OCI-LY7 (cell line): ENCODE measurements around the gene COL15A1. TPM values are rescaled to one million over a fixed set of nuclear protein-coding genes. Genes with fewer than 3 reads are reported as not detected.

ENCODE experiments used
- BruUV-seq: library from RNA; stranded (reverse); fragments of 400-500 nt; replicated peaks from 2 replicates; lab custom pipeline; 2021; lab: Mats Ljungman, UMichigan
- CTCF ChIA-PET: fragments of 300-600 bp; sonication (Branson Sonifier 250); formaldehyde crosslinking; loops from one replicate; lab custom pipeline; 2022; ENCODE audit warnings: antibody characterized with exemption; ENCODE audit not compliant: unreplicated experiment; lab: Charles Lee
- POLR2A ChIA-PET: fragments of 300-600 bp; sonication (Branson Sonifier 250); formaldehyde crosslinking; loops from one replicate; lab custom pipeline; 2022; ENCODE audit warnings: antibody characterized with exemption; lab: Charles Lee
- DNase-seq: peaks from one replicate; pipeline ENCODE4 v3.0.0-alpha.2; 2015; ENCODE audit warnings: low spot score
- H2AFZ ChIP-seq: fragments of 200-600 bp; sonication (generic), shearing (Covaris generic); 2 replicates; pipeline ENCODE4 v1.6.1; 2014; ENCODE audit warnings: mild to moderate bottlenecking, antibody characterized with exemption, low read length, moderate library complexity
- H3K27ac ChIP-seq: fragments of 200-600 bp; sonication (generic); 2 replicates; pipeline ENCODE4 v1.5.1; 2014; ENCODE audit warnings: mixed run types, low read depth, mild to moderate bottlenecking, moderate library complexity, low read length, inconsistent platforms; ENCODE audit not compliant: poor library complexity, severe bottlenecking
- H3K36me3 ChIP-seq: fragments of 200-600 bp; sonication (generic); 2 replicates; pipeline ENCODE4 v1.6.1; 2014; ENCODE audit warnings: mild to moderate bottlenecking, antibody characterized with exemption, low read length, moderate library complexity, mixed read lengths; ENCODE audit not compliant: insufficient read depth
- H3K4me1 ChIP-seq: fragments of 200-600 bp; sonication (generic); 2 replicates; pipeline ENCODE4 v1.5.1; 2014; ENCODE audit warnings: mild to moderate bottlenecking, low read length; ENCODE audit not compliant: insufficient read depth, poor library complexity, severe bottlenecking
- H3K4me2 ChIP-seq: fragments of 200-600 bp; sonication (generic); 2 replicates; pipeline ENCODE4 v1.6.1; 2014; ENCODE audit warnings: mild to moderate bottlenecking, low read length
- H3K4me3 ChIP-seq: fragments of 200-600 bp; sonication (generic); 2 replicates; pipeline ENCODE4 v1.5.1; 2014; ENCODE audit warnings: mild to moderate bottlenecking, low read depth, low read length; ENCODE audit not compliant: poor library complexity, severe bottlenecking
- H3K79me2 ChIP-seq: fragments of 200-600 bp; sonication (generic); 2 replicates; pipeline ENCODE4 v1.6.1; 2016; ENCODE audit warnings: low read depth, mild to moderate bottlenecking, low read length, moderate library complexity, mixed read lengths; ENCODE audit not compliant: insufficient read depth
- H3K9me2 ChIP-seq: fragments of 200-600 bp; sonication (generic); 2 replicates; pipeline ENCODE4 v1.6.1; 2016; ENCODE audit warnings: mild to moderate bottlenecking, low read length, mixed read lengths; ENCODE audit not compliant: insufficient read depth
- H3K9me3 ChIP-seq: fragments of 200-600 bp; sonication (generic); 2 replicates; pipeline ENCODE4 v1.6.1; 2014; ENCODE audit warnings: mild to moderate bottlenecking, mixed run types, low read length, mixed read lengths
- H4K20me1 ChIP-seq: fragments of 200-600 bp; sonication (generic); 2 replicates; pipeline ENCODE4 v1.6.1; 2014; ENCODE audit warnings: mild to moderate bottlenecking, antibody characterized with exemption, low read length, moderate library complexity, mixed read lengths; ENCODE audit not compliant: insufficient read depth
- EZH2phosphoT487 ChIP-seq: fragments of 200-600 bp; sonication (generic); IDR thresholded peaks from 2 replicates; pipeline ENCODE4 v1.6.1; 2018; ENCODE audit warnings: low read depth, borderline replicate concordance, mild to moderate bottlenecking, mixed run types, antibody characterized with exemption, low read length, moderate library complexity, mixed read lengths
- intact Hi-C: fragments of 100-400 bp; cut with micrococcal nuclease; formaldehyde crosslinking; loops from one replicate; pipeline ENCODE4 v1.10.0; 2022; ENCODE audit not compliant: unreplicated experiment
- total RNA-seq, 2 experiments: library from RNA; depleted of rRNA in 1 of 2; stranded (reverse); fragments of >200 nt in 1 of 2; shearing (Covaris generic) in 1 of 2; gene quantifications; 2 replicates each; pipeline ENCODE4 v1.2.3, GENCODE V29; 2014 to 2022
- TF ChIP-seq, protein P1 (sequence below): fragments of 200-600 bp; sonication (generic); conservative IDR thresholded peaks from 2 replicates; pipeline ENCODE4 v1.5.1; 2014; ENCODE audit warnings: mild to moderate bottlenecking, antibody characterized with exemption, low read length, moderate library complexity, mixed read lengths

Gene COL15A1
- total RNA-seq, 2 experiments from 2014 or later = not detected

DNA sequence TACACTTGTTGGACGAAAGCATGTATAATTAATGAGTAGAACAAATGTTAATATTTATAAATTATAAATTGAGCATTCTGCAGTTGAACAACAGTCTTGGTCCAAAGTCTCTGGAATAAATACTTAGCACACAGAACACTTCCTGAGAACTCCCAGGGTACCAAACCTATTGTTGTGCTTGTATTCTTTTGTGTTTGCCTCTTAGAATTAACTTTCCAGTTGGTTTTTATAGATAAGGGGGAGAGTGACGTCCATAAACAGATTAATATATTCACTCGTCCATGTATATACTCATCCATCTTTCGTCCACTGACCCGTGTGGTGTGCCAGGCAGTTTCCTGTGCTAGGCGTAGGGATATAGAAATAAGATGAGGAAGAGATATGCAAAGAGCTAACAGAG lies 98.9 kb downstream of the COL15A1 start:
- no peaks in the 10 kb centered on the region for H3K9me2 ChIP-seq
- DNase-seq = no peak
- H3K36me3 ChIP-seq = no peaks in the 10 kb centered on the region
- ChIA-PET CTCF (no interaction called here), POLR2A (interaction anchor here (0.8 to 1.0 kb wide), 2 partner anchors 9 to 16 kb away, joined by 3 read pairs; no protein-coding TSS in a partner anchor)
- H3K4me2 ChIP-seq = no peak overlapping the region
- no peak overlapping the region for H2AFZ ChIP-seq
- no TSS peak for BruUV-seq
- no peak overlapping the region for H3K27ac ChIP-seq
- H4K20me1 ChIP-seq = no peaks in the 10 kb centered on the region
- no peaks in the 10 kb centered on the region for H3K9me3 ChIP-seq
- no peak for TF ChIP-seq EZH2phosphoT487
- TF ChIP-seq, protein P1, sequence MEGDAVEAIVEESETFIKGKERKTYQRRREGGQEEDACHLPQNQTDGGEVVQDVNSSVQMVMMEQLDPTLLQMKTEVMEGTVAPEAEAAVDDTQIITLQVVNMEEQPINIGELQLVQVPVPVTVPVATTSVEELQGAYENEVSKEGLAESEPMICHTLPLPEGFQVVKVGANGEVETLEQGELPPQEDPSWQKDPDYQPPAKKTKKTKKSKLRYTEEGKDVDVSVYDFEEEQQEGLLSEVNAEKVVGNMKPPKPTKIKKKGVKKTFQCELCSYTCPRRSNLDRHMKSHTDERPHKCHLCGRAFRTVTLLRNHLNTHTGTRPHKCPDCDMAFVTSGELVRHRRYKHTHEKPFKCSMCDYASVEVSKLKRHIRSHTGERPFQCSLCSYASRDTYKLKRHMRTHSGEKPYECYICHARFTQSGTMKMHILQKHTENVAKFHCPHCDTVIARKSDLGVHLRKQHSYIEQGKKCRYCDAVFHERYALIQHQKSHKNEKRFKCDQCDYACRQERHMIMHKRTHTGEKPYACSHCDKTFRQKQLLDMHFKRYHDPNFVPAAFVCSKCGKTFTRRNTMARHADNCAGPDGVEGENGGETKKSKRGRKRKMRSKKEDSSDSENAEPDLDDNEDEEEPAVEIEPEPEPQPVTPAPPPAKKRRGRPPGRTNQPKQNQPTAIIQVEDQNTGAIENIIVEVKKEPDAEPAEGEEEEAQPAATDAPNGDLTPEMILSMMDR = no peak
- intact Hi-C loops = no loop called here
- H3K79me2 ChIP-seq = no peaks in the 10 kb centered on the region
- peaks cover 6% of the 10 kb centered on the region for H3K4me1 ChIP-seq
- no peak overlapping the region for H3K4me3 ChIP-seq

DNA sequence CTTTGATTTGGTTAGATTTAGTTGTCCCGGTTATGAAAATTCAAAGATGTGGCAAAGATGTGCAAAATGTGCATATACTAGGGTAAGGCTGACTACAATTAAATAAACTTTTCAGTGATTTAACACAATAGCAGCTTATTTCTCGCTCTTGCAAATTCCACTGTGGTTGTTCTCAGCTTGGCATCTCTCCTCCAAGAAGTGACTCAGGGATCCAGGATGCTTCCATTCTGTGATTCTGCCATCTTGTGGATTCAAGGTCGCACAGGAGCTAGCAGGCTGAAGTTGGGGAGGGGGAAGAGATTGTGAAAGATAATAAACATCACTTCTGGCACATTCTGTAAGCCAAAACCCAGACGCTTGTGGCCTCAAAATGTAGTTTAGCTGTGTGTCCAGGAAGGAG lies 101.1 kb downstream of the COL15A1 start:
- CTCF ChIA-PET = interaction anchor here (0.9 kb wide), 1 partner anchor 13 kb away, joined by 3 read pairs; no protein-coding TSS in a partner anchor

DNA sequence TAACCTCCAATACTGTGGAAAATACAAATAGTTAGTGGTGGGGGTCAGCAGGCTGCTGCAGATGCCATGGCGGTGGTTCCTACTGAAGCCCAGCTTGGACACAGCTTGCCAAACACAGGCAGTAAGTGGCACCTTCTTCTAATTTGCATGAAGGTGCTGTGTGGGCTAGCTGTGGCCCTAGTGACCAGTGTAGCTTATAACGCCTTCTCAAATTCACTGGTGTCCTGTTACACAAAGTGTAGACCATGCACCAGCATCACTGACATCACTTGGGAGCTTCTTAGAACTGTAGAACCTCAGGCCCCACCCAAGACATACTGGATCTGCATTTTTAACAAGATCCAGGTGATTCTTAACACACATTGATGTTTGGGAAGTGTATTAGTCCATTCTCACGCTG lies 102.4 kb downstream of the COL15A1 start:
- no peak for DNase-seq
- H3K36me3 ChIP-seq = no peaks in the 10 kb centered on the region
- intact Hi-C loops = no loop called here
- TF ChIP-seq, protein P1 = no peak
- H3K9me2 ChIP-seq = no peaks in the 10 kb centered on the region
- H3K4me1 ChIP-seq = no peaks in the 10 kb centered on the region
- H4K20me1 ChIP-seq = no peaks in the 10 kb centered on the region
- ChIA-PET POLR2A (no interaction called here), CTCF (no interaction called here)
- no peak overlapping the region for H3K4me2 ChIP-seq
- H3K4me3 ChIP-seq = no peak overlapping the region
- H3K27ac ChIP-seq = no peak overlapping the region
- no peaks in the 10 kb centered on the region for H3K9me3 ChIP-seq
- BruUV-seq = no TSS peak
- no peaks in the 10 kb centered on the region for H3K79me2 ChIP-seq
- no peak overlapping the region for H2AFZ ChIP-seq

More for the DNA sequence above, 101.1 kb downstream of the COL15A1 start:
- Histone ChIP-seq H4K20me1 (no peaks in the 10 kb centered on the region), H3K4me2 (no peak overlapping the region), H3K9me2 (no peaks in the 10 kb centered on the region), H2AFZ (no peak overlapping the region), H3K79me2 (no peaks in the 10 kb centered on the region), H3K9me3 (no peaks in the 10 kb centered on the region), H3K4me3 (no peak overlapping the region), H3K27ac (no peak overlapping the region), H3K36me3 (no peaks in the 10 kb centered on the region), H3K4me1 (peaks cover 2% of the 10 kb centered on the region)
- no TSS peak for BruUV-seq
- DNase-seq = no peak
- POLR2A ChIA-PET = interaction anchor here (0.6 kb wide), 1 partner anchor 28 kb away, joined by 3 read pairs; no protein-coding TSS in a partner anchor
- intact Hi-C loops = no loop called here
- TF ChIP-seq EZH2phosphoT487 = no peak
- TF ChIP-seq, protein P1 = no peak
